ENCODE measurements around the gene NPDC1. TPM values are rescaled to one million over a fixed set of nuclear protein-coding genes. Genes with fewer than 3 reads are reported as not detected.

The NPDC1 gene
- total RNA-seq, 1 donor from 2014 or later, result 59.1 TPM

DNA sequence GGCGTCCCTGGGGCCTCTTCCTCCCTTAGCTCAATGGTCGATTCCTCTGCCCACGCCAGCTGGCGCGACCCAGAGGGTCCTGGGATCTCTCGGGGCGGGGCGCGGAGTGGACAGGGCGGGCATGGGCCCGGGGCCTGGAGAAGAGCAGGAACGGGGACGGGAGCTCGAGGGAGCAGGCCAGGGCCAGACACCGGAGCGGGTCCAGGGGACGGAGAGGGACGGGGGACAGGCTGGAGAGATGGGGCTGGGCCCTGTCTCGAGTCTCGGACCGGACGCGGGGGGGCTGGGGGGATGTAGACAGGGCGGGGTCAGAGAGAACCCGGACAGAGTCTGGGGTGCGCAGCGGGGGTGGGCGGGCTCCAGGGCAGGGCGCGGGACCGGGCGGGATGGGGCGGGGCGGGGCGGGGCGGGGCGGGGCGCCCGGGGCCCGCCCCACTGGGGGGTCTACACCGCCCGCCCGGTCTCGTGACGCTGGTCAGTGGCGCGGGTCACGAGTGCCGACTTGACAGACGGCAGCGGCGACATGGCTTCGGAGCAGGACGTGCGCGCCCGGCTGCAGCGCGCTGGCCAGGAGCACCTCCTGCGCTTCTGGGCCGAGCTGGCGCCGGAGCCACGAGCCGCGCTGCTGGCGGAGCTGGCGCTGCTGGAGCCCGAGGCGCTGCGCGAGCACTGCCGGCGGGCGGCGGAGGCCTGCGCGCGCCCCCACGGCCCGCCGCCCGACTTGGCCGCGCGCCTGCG, 31.2 kb upstream of the NPDC1 start, which contains the start of gene UAP1L1:
Gene UAP1L1, plus strand, starts transcription at position 508 of the 738 bp plus-strand sequence. Its CDS starts 16 bp downstream, at position 524.
- intact Hi-C loops (cut with DNase I), result no loop called here
- ATAC-seq (ENCODE audit: poor library complexity) (peak; percentile 77), DNase-seq (peak; percentile 90)

DNA sequence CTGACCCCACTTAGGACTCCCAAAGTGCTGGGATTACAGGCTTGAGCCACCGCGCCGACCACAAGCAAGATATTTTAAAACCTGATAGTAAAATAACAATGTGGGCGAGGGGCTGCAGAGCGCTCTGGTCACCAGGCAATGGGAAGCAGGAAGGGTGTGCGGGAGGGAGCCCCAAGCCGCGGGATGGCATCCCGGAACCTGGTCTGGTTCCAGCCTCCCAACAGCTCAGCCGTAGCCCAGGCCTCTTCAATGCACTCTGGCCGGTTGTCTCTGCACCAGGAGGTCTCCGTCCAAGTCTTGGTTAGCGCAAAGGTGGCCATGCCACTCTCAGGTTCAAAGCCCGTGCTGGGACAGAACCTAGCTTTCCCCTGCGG, 30.6 kb upstream of the NPDC1 start:
- ATAC-seq (ENCODE audit: poor library complexity) (no peak), DNase-seq (no peak)
- intact Hi-C loops (cut with DNase I), result no loop called here

- DNase-seq, result no peak
- intact Hi-C loops (cut with DNase I), result no loop called here
- no peak for ATAC-seq (ENCODE audit: poor library complexity)
These were observed 29.3 kb upstream of the NPDC1 start for GRCh38 chr9:137075275-137075775.

DNA sequence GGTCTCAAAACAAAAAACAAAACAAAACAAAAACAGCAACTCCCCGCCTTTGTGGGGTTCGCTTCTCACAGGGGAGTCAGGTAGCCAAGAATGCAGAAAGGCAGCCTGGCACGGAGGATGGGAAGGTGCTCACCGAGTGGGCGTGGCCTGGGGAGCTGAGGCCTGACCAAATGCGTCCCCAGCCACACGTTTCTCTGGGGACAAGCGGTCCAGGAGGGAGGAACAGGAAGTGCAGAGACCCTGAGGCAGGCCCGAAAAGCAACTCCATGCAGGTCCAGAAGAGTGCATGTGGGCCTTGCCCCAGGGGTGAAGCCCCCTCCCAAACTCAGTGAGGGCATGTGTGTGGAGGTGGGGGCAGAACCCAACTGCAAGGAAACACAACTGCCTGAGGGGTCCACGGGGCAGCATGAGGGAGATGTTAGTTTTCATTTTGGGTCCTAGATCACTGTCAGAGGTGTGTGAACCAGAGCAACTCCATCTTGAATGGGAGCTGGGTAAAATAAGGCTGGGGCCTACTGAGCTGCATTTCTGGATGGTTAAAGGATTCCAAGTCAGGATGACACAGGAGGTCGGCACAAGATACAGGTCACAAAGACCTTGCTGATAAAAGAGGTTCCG, 28.8 kb upstream of the NPDC1 start:
- DNase-seq, result no peak
- ATAC-seq (ENCODE audit: poor library complexity), result no peak
- intact Hi-C loops (cut with DNase I), result no loop called here

DNA sequence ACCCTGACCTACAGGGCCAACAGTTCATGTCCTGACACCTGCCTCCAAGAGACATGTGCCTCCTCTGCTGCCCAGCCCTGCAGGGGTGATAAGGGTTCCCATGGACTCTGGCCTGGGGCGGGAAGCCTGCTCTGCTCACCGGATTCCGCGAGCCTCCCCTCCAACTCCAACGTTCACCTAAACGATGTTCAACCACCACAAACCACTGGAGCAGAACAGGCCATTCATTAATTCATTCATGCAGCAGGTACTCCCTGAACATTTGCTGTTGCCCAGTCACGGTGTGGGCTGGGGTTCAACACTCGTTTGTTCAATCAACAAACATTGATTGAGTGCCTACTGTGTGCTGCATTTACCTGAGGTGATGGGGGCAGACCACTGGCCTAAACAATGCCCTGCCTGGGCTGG, 28.0 kb upstream of the NPDC1 start:
- no peak for DNase-seq

GRCh38 chr9:137071282-137071681, 25.3 kb upstream of the NPDC1 start:
- DNase-seq (no peak), ATAC-seq (ENCODE audit: poor library complexity) (no peak)
- intact Hi-C loops (cut with DNase I), result no loop called here

More for the DNA sequence above, 28.0 kb upstream of the NPDC1 start:
- intact Hi-C loops (cut with DNase I), result no loop called here
- no peak for ATAC-seq (ENCODE audit: poor library complexity)

DNA sequence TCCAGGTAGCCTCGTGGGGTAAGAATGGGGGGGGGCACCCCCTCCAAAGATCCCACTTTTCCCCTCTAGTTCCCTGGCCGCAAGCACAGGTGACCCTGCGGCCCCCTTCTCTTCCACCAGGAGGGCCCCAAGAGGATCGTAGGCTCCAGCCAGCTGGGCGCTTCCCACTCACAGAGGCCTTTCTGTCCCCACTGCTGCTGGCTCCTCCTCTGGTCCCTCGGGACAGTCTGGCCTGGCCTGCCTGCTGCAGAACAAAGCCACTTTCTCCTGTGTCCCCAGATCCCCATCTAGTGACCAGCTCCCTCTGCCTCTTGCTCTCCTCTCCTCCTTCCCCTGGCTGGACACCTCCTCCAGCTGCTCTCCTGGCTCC, 24.9 kb upstream of the NPDC1 start:
- intact Hi-C loops (cut with DNase I), result no loop called here
- DNase-seq (peak; percentile 77), ATAC-seq (ENCODE audit: poor library complexity) (peak; percentile 51)

GRCh38 chr9:137070201-137070905, 24.4 kb upstream of the NPDC1 start, which contains the start of gene SAPCD2:
TSS of gene SAPCD2 (minus strand) at chr9:137070557. CDS start at chr9:137070460, 97 bp downstream.
- DNase-seq (peak; percentile 94), ATAC-seq (ENCODE audit: poor library complexity) (peak; percentile 95)
- intact Hi-C loops (cut with DNase I), result no loop called here

GRCh38 chr9:137069508-137070091, 23.6 kb upstream of the NPDC1 start:
- ATAC-seq (ENCODE audit: poor library complexity) (no peak), DNase-seq (peak; percentile 35)
- intact Hi-C loops (cut with DNase I), result no loop called here

- intact Hi-C loops (cut with DNase I), result no loop called here
- no peak for ATAC-seq (ENCODE audit: poor library complexity)
- peak; percentile 40 for DNase-seq
These were observed 22.8 kb upstream of the NPDC1 start for GRCh38 chr9:137068539-137069507.

GRCh38 chr9:137067860-137068538, 22.0 kb upstream of the NPDC1 start:
- DNase-seq, result peak; percentile 85
- ATAC-seq (ENCODE audit: poor library complexity), result peak; percentile 48
- intact Hi-C loops (cut with DNase I), result no loop called here

- ATAC-seq (ENCODE audit: poor library complexity) (no peak), DNase-seq (no peak)
- intact Hi-C loops (cut with DNase I), result no loop called here
These were observed 20.3 kb upstream of the NPDC1 start for GRCh38 chr9:137066096-137066861.

GRCh38 chr9:137065336-137065967, 19.5 kb upstream of the NPDC1 start:
- DNase-seq (no peak), ATAC-seq (ENCODE audit: poor library complexity) (no peak)
- intact Hi-C loops (cut with DNase I), result no loop called here

DNA sequence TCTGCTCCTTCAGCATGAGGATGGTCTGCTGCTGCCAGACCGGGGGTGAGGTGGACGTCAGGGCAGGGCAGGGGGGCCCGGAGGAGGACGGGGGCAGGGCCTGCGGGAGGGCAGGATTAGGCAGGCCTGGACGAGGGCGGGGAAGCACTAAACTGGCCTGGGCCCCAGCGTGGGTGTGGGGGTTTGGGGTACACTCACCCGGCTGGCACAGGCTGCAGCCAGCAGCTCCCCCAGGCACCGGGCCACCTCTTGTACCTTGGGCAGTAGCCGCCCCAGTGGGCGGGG, 18.8 kb upstream of the NPDC1 start:
- intact Hi-C loops (cut with DNase I), result no loop called here
- no peak for DNase-seq
- no peak for ATAC-seq (ENCODE audit: poor library complexity)

- DNase-seq (peak; percentile 88), ATAC-seq (ENCODE audit: poor library complexity) (peak; percentile 85)
- intact Hi-C loops (cut with DNase I), result no loop called here
These were observed 18.3 kb upstream of the NPDC1 start for GRCh38 chr9:137064027-137064879.
